Choroid plexus epithelial cell (primary cell): ENCODE data around the gene SEZ6L2.

Experiments
- DNase-seq: peaks from one replicate; pipeline ENCODE4 v3.0.0-alpha.2; 2010; ENCODE audit warnings: low read depth
- H3K4me3 ChIP-seq: 2 replicates; pipeline ENCODE4 v1.5.1; 2011; ENCODE audit warnings: low read depth, mild to moderate bottlenecking, control low read depth, low read length, moderate library complexity
- TF ChIP-seq, protein P1 (sequence below): conservative IDR thresholded peaks from 2 replicates; pipeline ENCODE4 v1.5.1; 2011; ENCODE audit warnings: low read depth, mild to moderate bottlenecking, control low read depth, inconsistent platforms, low read length, moderate library complexity

Gene SEZ6L2

DNA sequence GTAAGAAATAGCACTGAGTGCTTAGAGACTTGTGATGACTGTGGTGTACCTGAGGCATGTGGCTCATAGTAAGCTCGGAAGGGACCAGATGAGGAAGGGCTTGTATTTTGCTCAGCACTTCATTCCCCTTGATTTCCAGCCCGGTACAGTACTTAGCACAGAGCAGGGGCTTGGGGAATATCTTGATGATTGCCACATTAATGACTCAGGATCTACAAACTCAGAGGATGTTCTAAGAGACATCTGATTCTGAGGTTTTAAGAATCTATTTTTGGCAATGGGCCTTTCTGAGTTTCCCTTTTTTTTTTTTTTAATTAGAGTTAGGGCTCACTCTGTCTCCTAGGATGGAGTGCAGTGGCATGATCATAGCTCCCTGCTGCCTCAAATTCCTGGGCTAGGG, 10.0 kb upstream of the SEZ6L2 start:
- peak; percentile 75 for DNase-seq
- TF ChIP-seq, protein P1, sequence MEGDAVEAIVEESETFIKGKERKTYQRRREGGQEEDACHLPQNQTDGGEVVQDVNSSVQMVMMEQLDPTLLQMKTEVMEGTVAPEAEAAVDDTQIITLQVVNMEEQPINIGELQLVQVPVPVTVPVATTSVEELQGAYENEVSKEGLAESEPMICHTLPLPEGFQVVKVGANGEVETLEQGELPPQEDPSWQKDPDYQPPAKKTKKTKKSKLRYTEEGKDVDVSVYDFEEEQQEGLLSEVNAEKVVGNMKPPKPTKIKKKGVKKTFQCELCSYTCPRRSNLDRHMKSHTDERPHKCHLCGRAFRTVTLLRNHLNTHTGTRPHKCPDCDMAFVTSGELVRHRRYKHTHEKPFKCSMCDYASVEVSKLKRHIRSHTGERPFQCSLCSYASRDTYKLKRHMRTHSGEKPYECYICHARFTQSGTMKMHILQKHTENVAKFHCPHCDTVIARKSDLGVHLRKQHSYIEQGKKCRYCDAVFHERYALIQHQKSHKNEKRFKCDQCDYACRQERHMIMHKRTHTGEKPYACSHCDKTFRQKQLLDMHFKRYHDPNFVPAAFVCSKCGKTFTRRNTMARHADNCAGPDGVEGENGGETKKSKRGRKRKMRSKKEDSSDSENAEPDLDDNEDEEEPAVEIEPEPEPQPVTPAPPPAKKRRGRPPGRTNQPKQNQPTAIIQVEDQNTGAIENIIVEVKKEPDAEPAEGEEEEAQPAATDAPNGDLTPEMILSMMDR: no peak

GRCh38 chr16:29908719-29909220, 9.4 kb upstream of the SEZ6L2 start:
- H3K4me3 ChIP-seq: no peak overlapping the region
- TF ChIP-seq, protein P1: no peak
- no peak for DNase-seq

More for the DNA sequence above, 10.0 kb upstream of the SEZ6L2 start:
- H3K4me3 ChIP-seq: no peak overlapping the region

DNA sequence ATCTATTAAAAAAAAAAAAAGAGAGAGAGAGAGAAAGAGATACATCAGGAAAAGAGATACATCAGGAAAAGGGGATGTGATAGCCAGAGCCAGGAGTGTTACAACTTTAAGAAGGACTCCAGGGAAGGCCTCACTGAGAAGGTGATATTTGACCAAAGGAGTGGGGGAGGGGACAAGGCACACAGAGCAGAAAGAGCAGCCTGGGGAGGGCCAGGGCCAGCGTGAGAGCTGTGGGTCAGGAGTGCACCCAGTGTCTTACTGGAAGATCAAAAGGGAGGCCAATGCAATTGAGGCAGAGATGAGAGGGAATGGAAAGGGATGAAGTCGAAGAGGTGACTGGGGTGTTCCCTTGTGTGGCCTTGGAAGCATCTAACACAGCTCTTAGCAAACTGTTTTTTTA, 8.6 kb upstream of the SEZ6L2 start:
- TF ChIP-seq, protein P1: no peak
- DNase-seq: no peak
- no peak overlapping the region for H3K4me3 ChIP-seq

DNA sequence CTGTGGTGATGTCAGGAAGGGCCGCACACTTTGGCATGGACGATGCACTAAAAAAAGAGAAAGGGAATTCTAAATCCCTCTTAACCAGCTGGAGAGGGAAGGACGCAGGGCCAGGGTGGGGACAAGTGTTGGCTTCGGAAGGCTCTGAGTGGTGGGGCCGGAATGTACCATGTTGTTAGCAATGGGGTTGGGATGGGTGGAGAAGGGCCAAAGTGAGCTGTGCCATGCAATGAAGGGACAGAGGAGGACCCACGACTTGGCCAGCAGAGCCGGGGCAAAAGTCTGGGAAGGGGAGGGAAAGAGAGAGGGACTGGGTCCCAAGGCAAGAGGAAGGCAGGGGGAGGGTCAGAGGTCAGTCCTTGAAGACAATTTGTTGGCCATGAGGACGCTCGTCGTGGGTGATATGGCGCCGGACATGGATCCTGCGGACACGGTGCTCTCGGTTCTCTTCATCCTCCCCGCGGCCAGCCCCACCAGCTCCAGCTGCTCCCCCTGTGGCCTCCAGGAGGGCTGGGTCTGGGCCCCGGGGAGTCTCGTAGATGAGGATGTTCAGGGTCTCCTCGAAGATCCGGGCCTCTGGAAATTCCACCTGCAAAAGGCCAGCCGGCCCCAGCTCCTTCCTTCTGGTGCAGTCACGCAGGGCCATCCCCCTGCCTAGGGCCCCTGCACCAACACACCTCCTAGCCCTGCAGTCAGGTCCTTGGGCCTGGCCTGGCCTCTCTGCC, 7.3 kb upstream of the SEZ6L2 start:
- DNase-seq: no peak
- TF ChIP-seq, protein P1: no peak
- H3K4me3 ChIP-seq: no peak overlapping the region

GRCh38 chr16:29905668-29906067, 6.3 kb upstream of the SEZ6L2 start:
- no peak for DNase-seq
- no peak overlapping the region for H3K4me3 ChIP-seq
- TF ChIP-seq, protein P1: no peak

DNA sequence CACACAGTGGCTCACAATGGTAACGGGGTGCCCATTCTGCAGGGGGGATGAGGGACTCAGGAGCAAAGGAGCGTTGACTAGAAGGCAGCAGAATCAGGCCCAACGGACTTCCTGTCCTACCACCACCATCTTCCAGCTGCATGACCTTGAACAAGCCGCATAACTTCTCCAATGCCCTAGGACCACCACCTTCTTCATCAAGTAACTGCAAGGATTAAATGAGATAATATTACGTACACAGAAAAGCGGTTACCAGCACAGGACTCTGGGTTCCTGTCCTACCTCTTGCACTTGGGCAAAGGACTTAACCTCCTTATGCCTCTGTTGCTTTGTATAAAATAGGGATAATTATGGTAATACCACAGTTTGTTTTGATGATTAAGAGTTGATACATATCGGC, 5.6 kb upstream of the SEZ6L2 start:
- TF ChIP-seq, protein P1: no peak
- no peak overlapping the region for H3K4me3 ChIP-seq
- no peak for DNase-seq

GRCh38 chr16:29903590-29903989, 4.2 kb upstream of the SEZ6L2 start:
- no peak overlapping the region for H3K4me3 ChIP-seq
- TF ChIP-seq, protein P1: no peak

More at GRCh38 chr16:29903590-29903989, 4.2 kb upstream of the SEZ6L2 start:
- DNase-seq: no peak
